ENCODE data around the gene GPRIN3.

GPRIN3 gene

DNA sequence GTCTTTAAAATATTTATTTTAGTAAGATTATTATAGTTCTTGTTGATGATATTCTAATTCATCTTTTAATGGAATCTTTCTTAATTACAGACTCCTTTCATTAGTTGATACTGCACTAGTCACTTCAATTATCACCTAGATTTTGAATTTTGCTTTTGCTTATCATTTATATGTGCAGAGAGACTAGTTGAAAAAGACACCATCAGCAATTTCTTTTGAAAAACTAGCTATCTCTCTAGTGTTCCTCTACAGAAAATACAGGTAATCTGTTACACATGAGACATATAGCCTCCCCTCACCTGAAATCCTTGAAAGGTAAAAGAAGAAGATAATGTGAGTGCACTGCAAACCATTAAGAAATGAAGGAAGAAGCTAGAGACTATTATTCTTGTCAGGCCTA is 31.3 kb downstream of the GPRIN3 start:
- no peak overlapping the region for H3K4me3 ChIP-seq (ENCODE audit: low read length, poor library complexity, severe bottlenecking)
- H3K36me3 ChIP-seq (ENCODE audit: insufficient read depth, low read length) = no peaks in the 10 kb centered on the region
- H3K9me2 ChIP-seq (replicated peaks; ENCODE audit: low read depth, low read length) = no peaks in the 10 kb centered on the region
- H3K4me1 ChIP-seq (ENCODE audit: insufficient read depth, low read length, poor library complexity, severe bottlenecking) = no peaks in the 10 kb centered on the region
- no peak overlapping the region for H3K9ac ChIP-seq (ENCODE audit: low read depth, low read length, poor library complexity, severe bottlenecking)
- H2AFZ ChIP-seq (ENCODE audit: low read length) = no peak overlapping the region
- TF ChIP-seq, protein P1, sequence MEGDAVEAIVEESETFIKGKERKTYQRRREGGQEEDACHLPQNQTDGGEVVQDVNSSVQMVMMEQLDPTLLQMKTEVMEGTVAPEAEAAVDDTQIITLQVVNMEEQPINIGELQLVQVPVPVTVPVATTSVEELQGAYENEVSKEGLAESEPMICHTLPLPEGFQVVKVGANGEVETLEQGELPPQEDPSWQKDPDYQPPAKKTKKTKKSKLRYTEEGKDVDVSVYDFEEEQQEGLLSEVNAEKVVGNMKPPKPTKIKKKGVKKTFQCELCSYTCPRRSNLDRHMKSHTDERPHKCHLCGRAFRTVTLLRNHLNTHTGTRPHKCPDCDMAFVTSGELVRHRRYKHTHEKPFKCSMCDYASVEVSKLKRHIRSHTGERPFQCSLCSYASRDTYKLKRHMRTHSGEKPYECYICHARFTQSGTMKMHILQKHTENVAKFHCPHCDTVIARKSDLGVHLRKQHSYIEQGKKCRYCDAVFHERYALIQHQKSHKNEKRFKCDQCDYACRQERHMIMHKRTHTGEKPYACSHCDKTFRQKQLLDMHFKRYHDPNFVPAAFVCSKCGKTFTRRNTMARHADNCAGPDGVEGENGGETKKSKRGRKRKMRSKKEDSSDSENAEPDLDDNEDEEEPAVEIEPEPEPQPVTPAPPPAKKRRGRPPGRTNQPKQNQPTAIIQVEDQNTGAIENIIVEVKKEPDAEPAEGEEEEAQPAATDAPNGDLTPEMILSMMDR (conservative IDR thresholded peaks at IDR 0.05; ENCODE audit: low read length) = no peak
- TF ChIP-seq EZH2phosphoT487 (IDR thresholded peaks at IDR 0.05; ENCODE audit: borderline replicate concordance) = no peak
- no peak overlapping the region for H3K4me2 ChIP-seq (ENCODE audit: low read depth, low read length, poor library complexity, severe bottlenecking)
- no peaks in the 10 kb centered on the region for H3K9me3 ChIP-seq (ENCODE audit: insufficient read depth, low read depth, low read length)
- no peaks in the 10 kb centered on the region for H3F3A ChIP-seq (ENCODE audit: low read depth)
- no peaks in the 10 kb centered on the region for H4K20me1 ChIP-seq (ENCODE audit: insufficient read depth, low read length, poor library complexity, severe bottlenecking)
- H3K79me2 ChIP-seq (ENCODE audit: insufficient read depth, low read length) = no peaks in the 10 kb centered on the region
- H3K27me3 ChIP-seq (ENCODE audit: insufficient read depth, low read length, poor library complexity, severe bottlenecking) = no peaks in the 10 kb centered on the region

GRCh38 chr4:89275587-89275986 is 32.0 kb downstream of the GPRIN3 start:
- Histone ChIP-seq H3K9me3 (ENCODE audit: insufficient read depth, low read depth, low read length) (no peaks in the 10 kb centered on the region), H3K4me3 (ENCODE audit: low read length, poor library complexity, severe bottlenecking) (no peak overlapping the region), H3K27me3 (ENCODE audit: insufficient read depth, low read length, poor library complexity, severe bottlenecking) (no peaks in the 10 kb centered on the region), H3K9ac (ENCODE audit: low read depth, low read length, poor library complexity, severe bottlenecking) (no peak overlapping the region), H3K79me2 (ENCODE audit: insufficient read depth, low read length) (no peaks in the 10 kb centered on the region), H4K20me1 (ENCODE audit: insufficient read depth, low read length, poor library complexity, severe bottlenecking) (no peaks in the 10 kb centered on the region), H3K9me2 (replicated peaks; ENCODE audit: low read depth, low read length) (no peaks in the 10 kb centered on the region), H3K4me2 (ENCODE audit: low read depth, low read length, poor library complexity, severe bottlenecking) (no peak overlapping the region), H3K4me1 (ENCODE audit: insufficient read depth, low read length, poor library complexity, severe bottlenecking) (no peaks in the 10 kb centered on the region), H2AFZ (ENCODE audit: low read length) (no peak overlapping the region), H3F3A (ENCODE audit: low read depth) (no peaks in the 10 kb centered on the region), H3K36me3 (ENCODE audit: insufficient read depth, low read length) (no peaks in the 10 kb centered on the region)
- TF ChIP-seq, protein P1 (conservative IDR thresholded peaks at IDR 0.05; ENCODE audit: low read length) = no peak
- no peak for TF ChIP-seq EZH2phosphoT487 (IDR thresholded peaks at IDR 0.05; ENCODE audit: borderline replicate concordance)

GRCh38 chr4:89273741-89274141 is 33.9 kb downstream of the GPRIN3 start:
- Histone ChIP-seq H3K4me2 (ENCODE audit: low read depth, low read length, poor library complexity, severe bottlenecking) (no peak overlapping the region), H3F3A (ENCODE audit: low read depth) (no peaks in the 10 kb centered on the region), H4K20me1 (ENCODE audit: insufficient read depth, low read length, poor library complexity, severe bottlenecking) (no peaks in the 10 kb centered on the region), H3K27me3 (ENCODE audit: insufficient read depth, low read length, poor library complexity, severe bottlenecking) (no peaks in the 10 kb centered on the region), H3K79me2 (ENCODE audit: insufficient read depth, low read length) (no peaks in the 10 kb centered on the region), H3K9me2 (replicated peaks; ENCODE audit: low read depth, low read length) (no peaks in the 10 kb centered on the region), H3K9me3 (ENCODE audit: insufficient read depth, low read depth, low read length) (no peaks in the 10 kb centered on the region), H3K9ac (ENCODE audit: low read depth, low read length, poor library complexity, severe bottlenecking) (no peak overlapping the region), H3K4me1 (ENCODE audit: insufficient read depth, low read length, poor library complexity, severe bottlenecking) (no peaks in the 10 kb centered on the region), H2AFZ (ENCODE audit: low read length) (no peak overlapping the region), H3K4me3 (ENCODE audit: low read length, poor library complexity, severe bottlenecking) (no peak overlapping the region), H3K36me3 (ENCODE audit: insufficient read depth, low read length) (no peaks in the 10 kb centered on the region)
- no peak for TF ChIP-seq EZH2phosphoT487 (IDR thresholded peaks at IDR 0.05; ENCODE audit: borderline replicate concordance)
- TF ChIP-seq, protein P1 (conservative IDR thresholded peaks at IDR 0.05; ENCODE audit: low read length) = no peak

Measured in Loucy (cell line).